VCaP (cell line): ENCODE results near the gene PSMD3.

Experiments
- H3K27ac ChIP-seq: fragments of 450-650 bp; 2 replicates; pipeline ENCODE4 v1.5.1; 2017
- CTCF ChIP-seq: fragments of 450-650 bp; conservative IDR thresholded peaks from 2 replicates; pipeline ENCODE4 v1.5.1; 2017; ENCODE audit warnings: mild to moderate bottlenecking, moderate library complexity

Gene PSMD3

GRCh38 chr17:40020146-40020545, 39.5 kb downstream of the PSMD3 start:
- no peak for TF ChIP-seq CTCF
- H3K27ac ChIP-seq = no peak overlapping the region

GRCh38 chr17:40021451-40021971, 40.9 kb downstream of the PSMD3 start:
- TF ChIP-seq CTCF = no peak

GRCh38 chr17:40022497-40022896, 41.9 kb downstream of the PSMD3 start:
- no peak for TF ChIP-seq CTCF

More at GRCh38 chr17:40021451-40021971, 40.9 kb downstream of the PSMD3 start:
- H3K27ac ChIP-seq = no peak overlapping the region

GRCh38 chr17:40022961-40023541, 42.4 kb downstream of the PSMD3 start:
- peak overlapping the region; percentile 59 for H3K27ac ChIP-seq
- no peak for TF ChIP-seq CTCF

More at GRCh38 chr17:40022497-40022896, 41.9 kb downstream of the PSMD3 start:
- H3K27ac ChIP-seq = peak overlapping the region; percentile 59

- no peak for TF ChIP-seq CTCF
- H3K27ac ChIP-seq = peak overlapping the region; percentile 59
Observed at GRCh38 chr17:40023590-40024292, 43.1 kb downstream of the PSMD3 start.

- H3K27ac ChIP-seq = peak overlapping the region; percentile 33; the same call in 1 of the 2 replicates
- no peak for TF ChIP-seq CTCF
Observed at GRCh38 chr17:40024901-40025300, 44.3 kb downstream of the PSMD3 start.

GRCh38 chr17:40025559-40025958, 45.0 kb downstream of the PSMD3 start:
- TF ChIP-seq CTCF = no peak
- H3K27ac ChIP-seq = peak overlapping the region; percentile 33
